ENCODE results near the gene LIN54. TPM values are rescaled to one million over a fixed set of nuclear protein-coding genes. Genes with fewer than 3 reads are reported as not detected.
"Not testable (repeated sequence)": the region's sequence is repeated elsewhere in the genome, so short reads cannot be mapped to it uniquely, and the experiment has no call there.

LIN54 gene
- 16.3 and 16.4 TPM in 2 replicates for total RNA-seq (2022)
- percentile 74 among the genes with signal in this experiment for Bru-seq, nascent RNA
- BruChase-seq, experiment 1, labeled RNA remaining after a 6-hour chase, result percentile 64 among the genes with signal in this experiment
- percentile 70 among the genes with signal in this experiment for BruChase-seq, experiment 2, labeled RNA remaining after a 2-hour chase
- long read RNA-seq, partial matches to known transcripts, result 1 of 9 reads
- long read RNA-seq, other reads (novel, unspliced or antisense), result 6 of 9 reads

DNA sequence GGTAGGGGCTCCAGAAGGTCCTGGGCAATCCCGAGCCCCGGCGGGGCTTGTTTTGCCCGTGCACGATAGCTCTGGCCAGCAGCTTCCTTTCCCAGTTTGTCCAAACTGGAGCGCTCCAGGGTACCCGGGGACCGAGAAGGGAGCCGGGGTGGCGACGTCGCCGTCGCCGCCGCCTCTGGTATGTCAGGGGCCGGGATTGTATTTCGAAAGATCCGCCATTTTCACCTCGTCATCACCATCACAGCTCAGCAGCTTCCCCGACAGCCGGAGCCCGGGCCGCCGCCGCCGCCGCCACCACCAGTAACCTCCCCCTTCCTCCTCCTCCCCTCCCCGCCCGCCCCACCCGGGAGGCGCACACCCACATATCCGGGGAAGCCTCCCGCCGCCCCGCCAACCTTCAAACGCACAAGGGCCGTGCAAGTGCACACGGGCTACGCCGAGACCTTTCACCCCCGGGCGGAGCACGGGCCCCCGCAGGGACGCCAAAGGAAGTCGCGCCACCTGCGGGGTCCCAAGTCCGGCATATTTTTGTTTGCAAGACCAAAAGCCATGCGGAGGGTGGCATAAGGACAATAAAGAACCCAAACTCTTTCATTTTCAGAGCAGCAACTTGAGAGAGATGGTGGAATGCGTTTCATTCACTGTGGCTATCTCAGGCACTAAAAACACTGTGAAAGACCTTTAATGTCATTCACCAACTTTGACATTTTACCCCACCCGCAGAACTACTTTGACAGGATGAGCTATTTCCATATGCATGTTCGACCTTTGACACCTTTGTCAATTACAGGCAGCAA lies at the start of gene LIN54:
Gene LIN54, minus strand, starts transcription at position 302 of the 797 bp plus-strand sequence. CDS start 25,979 bp downstream, outside the sequence.
- CTCF ChIA-PET, result interaction anchor here (0.7 kb wide), 2 partner anchors 110 to 1985 kb away, joined by 3 to 5 read pairs; partner anchors contain the start of gene THAP9
- TF ChIP-seq, protein P1, sequence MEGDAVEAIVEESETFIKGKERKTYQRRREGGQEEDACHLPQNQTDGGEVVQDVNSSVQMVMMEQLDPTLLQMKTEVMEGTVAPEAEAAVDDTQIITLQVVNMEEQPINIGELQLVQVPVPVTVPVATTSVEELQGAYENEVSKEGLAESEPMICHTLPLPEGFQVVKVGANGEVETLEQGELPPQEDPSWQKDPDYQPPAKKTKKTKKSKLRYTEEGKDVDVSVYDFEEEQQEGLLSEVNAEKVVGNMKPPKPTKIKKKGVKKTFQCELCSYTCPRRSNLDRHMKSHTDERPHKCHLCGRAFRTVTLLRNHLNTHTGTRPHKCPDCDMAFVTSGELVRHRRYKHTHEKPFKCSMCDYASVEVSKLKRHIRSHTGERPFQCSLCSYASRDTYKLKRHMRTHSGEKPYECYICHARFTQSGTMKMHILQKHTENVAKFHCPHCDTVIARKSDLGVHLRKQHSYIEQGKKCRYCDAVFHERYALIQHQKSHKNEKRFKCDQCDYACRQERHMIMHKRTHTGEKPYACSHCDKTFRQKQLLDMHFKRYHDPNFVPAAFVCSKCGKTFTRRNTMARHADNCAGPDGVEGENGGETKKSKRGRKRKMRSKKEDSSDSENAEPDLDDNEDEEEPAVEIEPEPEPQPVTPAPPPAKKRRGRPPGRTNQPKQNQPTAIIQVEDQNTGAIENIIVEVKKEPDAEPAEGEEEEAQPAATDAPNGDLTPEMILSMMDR (IDR thresholded peaks at IDR 0.05; ENCODE audit: unreplicated experiment), result no peak
- DNase-seq, result peak; percentile 71
- peaks cover 18% of the 10 kb centered on the region for H3K4me1 Mint-ChIP-seq (ENCODE audit: low read depth, unreplicated experiment)
- no peaks in the 10 kb centered on the region for H3K9me3 Mint-ChIP-seq (ENCODE audit: low read depth, unreplicated experiment)
- intact Hi-C loops (cut with micrococcal nuclease; ENCODE audit: unreplicated experiment), result loop anchor here (5.0 kb wide), 1 partner anchor 108 kb away; the partner anchor contains the start of gene THAP9
- H3K27ac Mint-ChIP-seq (ENCODE audit: unreplicated experiment), result peak within 1 kb of the TSS; percentile 87
- BruUV-seq (replicated peaks), result no TSS peak
- H3K4me3 Mint-ChIP-seq (ENCODE audit: low read depth, unreplicated experiment), result peak within 1 kb of the TSS; percentile 93
- peaks cover 40% of the 10 kb centered on the region for H3K36me3 Mint-ChIP-seq (ENCODE audit: insufficient read depth, unreplicated experiment)
- no peaks in the 10 kb centered on the region for H3K27me3 Mint-ChIP-seq (ENCODE audit: unreplicated experiment)

DNA sequence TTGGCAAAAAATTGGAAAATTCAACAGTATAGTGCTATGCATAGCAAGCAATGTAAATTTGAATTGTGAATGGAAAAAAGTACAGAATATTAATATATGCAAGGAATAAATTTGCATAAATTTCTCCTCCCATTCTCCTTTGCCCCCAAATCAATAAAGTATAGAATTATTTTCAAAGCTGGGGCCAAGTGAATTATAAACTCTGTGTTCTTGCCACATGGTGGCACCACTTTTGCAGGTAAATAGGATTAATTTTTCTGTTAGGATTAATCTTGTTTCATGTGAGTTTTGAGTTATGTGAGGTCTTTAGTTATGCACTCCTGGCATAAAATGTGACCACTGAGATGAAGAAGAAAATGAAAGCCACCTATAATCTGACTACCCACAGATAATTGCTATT lies 44.3 kb upstream of the LIN54 start:
- Mint-ChIP-seq H3K27me3 (ENCODE audit: unreplicated experiment) (no peaks in the 10 kb centered on the region), H3K4me3 (ENCODE audit: low read depth, unreplicated experiment) (no peak overlapping the region), H3K27ac (ENCODE audit: unreplicated experiment) (no peak overlapping the region), H3K4me1 (ENCODE audit: low read depth, unreplicated experiment) (no peaks in the 10 kb centered on the region), H3K9me3 (ENCODE audit: low read depth, unreplicated experiment) (no peaks in the 10 kb centered on the region), H3K36me3 (ENCODE audit: insufficient read depth, unreplicated experiment) (peaks cover 8% of the 10 kb centered on the region)
- intact Hi-C loops (cut with micrococcal nuclease; ENCODE audit: unreplicated experiment), result loop anchor here (1.0 kb wide), 2 partner anchors 205 to 227 kb away; no protein-coding TSS in a partner anchor
- TF ChIP-seq, protein P1 (IDR thresholded peaks at IDR 0.05; ENCODE audit: unreplicated experiment), result no peak
- no TSS peak for BruUV-seq (replicated peaks)
- CTCF ChIA-PET, result interaction anchor here (1.0 to 1.5 kb wide), 2 partner anchors 55 to 227 kb away, joined by 3 to 7 read pairs; no protein-coding TSS in a partner anchor
- DNase-seq, result peak; percentile 7

DNA sequence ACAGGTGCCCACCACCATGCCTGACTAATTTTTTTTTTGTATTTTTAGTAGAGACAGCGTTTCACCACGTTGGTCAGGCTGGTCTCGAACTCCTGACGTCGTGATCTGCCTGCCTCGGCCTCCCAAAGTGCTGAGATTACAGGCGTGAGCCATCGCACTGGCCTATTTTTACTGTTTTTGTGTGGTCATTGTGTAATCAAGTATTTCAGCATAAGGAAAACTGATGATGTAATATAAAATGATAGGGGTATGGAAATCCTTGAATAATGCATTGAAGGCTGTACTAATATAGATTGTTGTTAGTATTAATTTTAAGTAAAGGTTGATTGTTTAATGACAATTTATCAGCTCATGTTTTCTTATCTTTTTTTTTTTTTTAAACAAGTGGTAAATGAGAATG lies 38.2 kb upstream of the LIN54 start:
- DNase-seq; H3K9me3 Mint-ChIP-seq (ENCODE audit: low read depth, unreplicated experiment); H3K4me3 Mint-ChIP-seq (ENCODE audit: low read depth, unreplicated experiment); BruUV-seq (replicated peaks); CTCF ChIA-PET; intact Hi-C loops (cut with micrococcal nuclease; ENCODE audit: unreplicated experiment); H3K27ac Mint-ChIP-seq (ENCODE audit: unreplicated experiment); H3K4me1 Mint-ChIP-seq (ENCODE audit: low read depth, unreplicated experiment); H3K36me3 Mint-ChIP-seq (ENCODE audit: insufficient read depth, unreplicated experiment); H3K27me3 Mint-ChIP-seq (ENCODE audit: unreplicated experiment): not testable (repeated sequence)

DNA sequence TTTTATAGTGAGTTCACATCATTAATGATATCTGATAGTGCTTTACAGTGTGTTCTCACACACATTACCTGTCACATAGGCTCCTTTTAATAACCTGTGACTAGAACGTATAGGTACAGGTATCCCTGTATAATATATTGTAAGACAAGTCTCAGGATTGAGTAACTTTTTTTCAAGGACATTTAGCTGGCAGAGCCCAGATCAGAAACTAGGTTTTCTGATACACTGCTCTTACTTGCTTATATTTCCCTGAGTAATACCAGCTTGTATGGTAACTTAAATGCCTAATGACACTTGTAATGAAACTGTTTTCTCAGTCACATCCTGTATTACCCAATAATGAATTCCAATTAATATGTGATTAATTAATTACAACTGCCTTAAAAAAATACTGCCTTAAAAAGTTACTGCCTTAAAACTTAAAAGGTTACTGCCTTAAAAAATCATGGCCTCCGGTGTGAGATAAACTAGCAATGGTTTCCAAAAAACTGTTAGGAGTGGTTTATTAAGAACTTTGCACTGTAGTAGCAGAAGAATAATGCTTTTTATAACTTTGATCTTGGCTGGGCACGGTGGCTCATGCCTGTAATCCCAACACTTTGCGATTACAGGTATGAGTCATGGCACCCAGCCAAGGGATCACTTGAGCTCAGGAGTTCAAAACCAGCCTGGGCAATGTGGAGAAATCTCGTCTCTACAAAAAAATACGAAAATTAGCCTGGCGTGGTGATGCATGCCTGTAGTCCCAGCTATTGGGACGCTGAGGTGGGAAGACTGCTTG lies 36.3 kb upstream of the LIN54 start:
- intact Hi-C loops (cut with micrococcal nuclease; ENCODE audit: unreplicated experiment), result no loop called here
- TF ChIP-seq, protein P1 (IDR thresholded peaks at IDR 0.05; ENCODE audit: unreplicated experiment), result no peak
- no peak overlapping the region for H3K27ac Mint-ChIP-seq (ENCODE audit: unreplicated experiment)
- H3K4me1 Mint-ChIP-seq (ENCODE audit: low read depth, unreplicated experiment), result no peaks in the 10 kb centered on the region
- peaks cover 4% of the 10 kb centered on the region for H3K36me3 Mint-ChIP-seq (ENCODE audit: insufficient read depth, unreplicated experiment)
- H3K4me3 Mint-ChIP-seq (ENCODE audit: low read depth, unreplicated experiment), result no peak overlapping the region
- H3K27me3 Mint-ChIP-seq (ENCODE audit: unreplicated experiment), result no peaks in the 10 kb centered on the region
- DNase-seq, result no peak
- CTCF ChIA-PET, result no interaction called here
- BruUV-seq (replicated peaks), result no TSS peak
- H3K9me3 Mint-ChIP-seq (ENCODE audit: low read depth, unreplicated experiment), result no peaks in the 10 kb centered on the region
